HEK293 (cell line): Measurements from ENCODE around the gene XIRP1.

ENCODE experiments used
- CTCF ChIA-PET: fragments of 350-600 bp; formaldehyde crosslinking; extraction: SDS; loops from one replicate; lab custom pipeline; 2021; ENCODE audit warnings: antibody characterized with exemption; lab: Yijun Ruan, JAX
- POLR2A ChIA-PET: fragments of 300-600 bp; formaldehyde crosslinking; extraction: SDS; loops from one replicate; lab custom pipeline; 2020; ENCODE audit warnings: antibody characterized with exemption, inconsistent platforms; lab: Yijun Ruan, JAX
- H3K27ac ChIP-seq: fragments of 200-500 bp; sonication (Bioruptor generic); 2 replicates; pipeline ENCODE4 v1.5.1; 2014; ENCODE audit warnings: low read depth, low read length, control low read depth, inconsistent platforms; ENCODE audit errors: extremely low read depth
- H3K36me3 ChIP-seq, 2 experiments: fragments of 200-500 bp in 1 of 2; sonication (Bioruptor generic) in 1 of 2; 1 replicate in 1 of 2; 2 replicates in 1 of 2; pipeline ENCODE4 v1.5.1; 2014 to 2017; ENCODE audit warnings: inconsistent platforms in 2 of 2, low read length in 2 of 2; ENCODE audit not compliant: control insufficient read depth in 2 of 2, insufficient read depth in 1 of 2
- H3K4me1 ChIP-seq: fragments of 200-500 bp; sonication (Bioruptor generic); 2 replicates; pipeline ENCODE4 v1.5.1; 2014; ENCODE audit warnings: mild to moderate bottlenecking, low read length, inconsistent platforms; ENCODE audit not compliant: control insufficient read depth, insufficient read depth
- H3K4me3 ChIP-seq: 2 replicates; pipeline ENCODE4 v1.5.1; 2011; ENCODE audit warnings: low read depth, mild to moderate bottlenecking, control low read depth, low read length, moderate library complexity
- H3K9me3 ChIP-seq: fragments of 200-500 bp; sonication (Bioruptor generic); 2 replicates; pipeline ENCODE4 v1.5.1; 2014; ENCODE audit warnings: low read depth, low read length, inconsistent platforms; ENCODE audit not compliant: control insufficient read depth, insufficient read depth
- EGR2 ChIP-seq: fragments of 450-650 bp; formaldehyde crosslinking; IDR thresholded peaks from 2 replicates; pipeline ENCODE4 v1.5.1; 2016; ENCODE audit warnings: low read depth, missing biosample characterization, missing genetic modification characterization
- KLF9 ChIP-seq: fragments of 450-650 bp; formaldehyde crosslinking; IDR thresholded peaks from 2 replicates; pipeline ENCODE4 v1.5.1; 2016; ENCODE audit warnings: missing biosample characterization, missing genetic modification characterization, low read depth
- OVOL3 ChIP-seq: fragments of 450-650 bp; formaldehyde crosslinking; IDR thresholded peaks from 2 replicates; pipeline ENCODE4 v1.5.1; 2016; ENCODE audit warnings: missing biosample characterization, missing genetic modification characterization
- PRDM10 ChIP-seq: fragments of 450-650 bp; formaldehyde crosslinking; IDR thresholded peaks from 2 replicates; pipeline ENCODE4 v1.5.1; 2016; ENCODE audit warnings: missing biosample characterization, missing genetic modification characterization
- ZBTB7A ChIP-seq: fragments of 450-650 bp; formaldehyde crosslinking; IDR thresholded peaks from 2 replicates; pipeline ENCODE4 v1.5.1; 2016; ENCODE audit warnings: low read depth, missing biosample characterization, missing genetic modification characterization
- ZFP69B ChIP-seq: fragments of 450-650 bp; formaldehyde crosslinking; IDR thresholded peaks from 2 replicates; pipeline ENCODE4 v1.5.1; 2016; ENCODE audit warnings: missing biosample characterization, missing genetic modification characterization
- ZIC2 ChIP-seq: fragments of 450-650 bp; formaldehyde crosslinking; IDR thresholded peaks from 2 replicates; pipeline ENCODE4 v1.5.1; 2016; ENCODE audit warnings: missing biosample characterization, missing genetic modification characterization
- ZNF114 ChIP-seq: fragments of 450-650 bp; formaldehyde crosslinking; IDR thresholded peaks from 2 replicates; pipeline ENCODE4 v1.5.0; 2017; ENCODE audit warnings: missing biosample characterization, missing genetic modification characterization
- ZNF292 ChIP-seq: fragments of 450-650 bp; formaldehyde crosslinking; IDR thresholded peaks from 2 replicates; pipeline ENCODE4 v1.5.1; 2016; ENCODE audit warnings: low read depth, missing biosample characterization, missing genetic modification characterization, borderline replicate concordance
- ZNF416 ChIP-seq: fragments of 450-650 bp; formaldehyde crosslinking; IDR thresholded peaks from 2 replicates; pipeline ENCODE4 v1.5.1; 2016; ENCODE audit warnings: missing biosample characterization, missing genetic modification characterization
- ZNF48 ChIP-seq: fragments of 450-650 bp; formaldehyde crosslinking; IDR thresholded peaks from 2 replicates; pipeline ENCODE4 v1.5.1; 2016; ENCODE audit warnings: missing biosample characterization, missing genetic modification characterization
- ZNF549 ChIP-seq: fragments of 450-650 bp; IDR thresholded peaks from 2 replicates; pipeline ENCODE4 v1.5.1; 2018; ENCODE audit warnings: missing biosample characterization, missing genetic modification characterization, mild to moderate bottlenecking, inconsistent platforms, moderate library complexity
- ZNF596 ChIP-seq: fragments of 450-650 bp; IDR thresholded peaks from 2 replicates; pipeline ENCODE4 v1.5.0; 2018; ENCODE audit warnings: missing biosample characterization, mild to moderate bottlenecking, missing genetic modification characterization, moderate library complexity
- ZNF654 ChIP-seq: fragments of 450-650 bp; formaldehyde crosslinking; IDR thresholded peaks from 2 replicates; pipeline ENCODE4 v1.5.1; 2016; ENCODE audit warnings: low read depth, missing biosample characterization, missing genetic modification characterization
- ZNF660 ChIP-seq: fragments of 450-650 bp; IDR thresholded peaks from 2 replicates; pipeline ENCODE4 v1.5.1; 2018; ENCODE audit warnings: missing biosample characterization, mild to moderate bottlenecking, missing genetic modification characterization
- ZNF707 ChIP-seq: fragments of 450-650 bp; formaldehyde crosslinking; IDR thresholded peaks from 2 replicates; pipeline ENCODE4 v1.5.1; 2016; ENCODE audit warnings: missing biosample characterization, missing genetic modification characterization
- ZNF843 ChIP-seq: fragments of 450-650 bp; formaldehyde crosslinking; IDR thresholded peaks from 2 replicates; pipeline ENCODE4 v1.5.1; 2016; ENCODE audit warnings: missing biosample characterization, missing genetic modification characterization
- ZSCAN16 ChIP-seq: fragments of 450-650 bp; formaldehyde crosslinking; IDR thresholded peaks from 2 replicates; pipeline ENCODE4 v1.5.1; 2016; ENCODE audit warnings: missing biosample characterization, missing genetic modification characterization
- ZSCAN23 ChIP-seq: fragments of 450-650 bp; formaldehyde crosslinking; IDR thresholded peaks from 2 replicates; pipeline ENCODE4 v1.5.1; 2016; ENCODE audit warnings: missing biosample characterization, missing genetic modification characterization
- ZSCAN4 ChIP-seq: fragments of 450-650 bp; formaldehyde crosslinking; IDR thresholded peaks from 2 replicates; pipeline ENCODE4 v1.5.1; 2017; ENCODE audit warnings: missing biosample characterization, missing genetic modification characterization

Gene XIRP1

GRCh38 chr3:39205919-39206516, 13.6 kb upstream of the XIRP1 start:
- TF ChIP-seq ZNF654 (tag by site-specific recombination) = no peak
- no peak for TF ChIP-seq ZSCAN16 (tag by site-specific recombination)
- no peak for TF ChIP-seq ZSCAN23 (tag by site-specific recombination)
- no peak for TF ChIP-seq ZNF416
- no peak for TF ChIP-seq ZIC2 (tag by site-specific recombination)
- no peak for TF ChIP-seq ZNF843 (tag by site-specific recombination)
- TF ChIP-seq EGR2 (tag by site-specific recombination) = no peak
- TF ChIP-seq KLF9 (tag by site-specific recombination) = no peak
- TF ChIP-seq ZNF596 (tag by site-specific recombination) = no peak
- TF ChIP-seq ZNF549 (tag by site-specific recombination) = no peak
- TF ChIP-seq PRDM10 (tag by site-specific recombination) = no peak
- no peak for TF ChIP-seq OVOL3 (tag by site-specific recombination)
- no peak for TF ChIP-seq ZNF48 (tag by site-specific recombination)
- TF ChIP-seq ZNF292 (tag by site-specific recombination) = no peak
- no peak for TF ChIP-seq ZSCAN4 (tag by site-specific recombination)
- TF ChIP-seq ZFP69B (tag by site-specific recombination) = no peak
- no peak for TF ChIP-seq ZBTB7A (tag by site-specific recombination)
- TF ChIP-seq ZNF707 (tag by site-specific recombination) = no peak
- TF ChIP-seq ZNF660 (tag by site-specific recombination) = no peak
- no peak overlapping the region for H3K4me3 ChIP-seq
- POLR2A ChIA-PET = no interaction called here
- no peak overlapping the region for H3K27ac ChIP-seq
- CTCF ChIA-PET = interaction anchor here (0.8 to 1.7 kb wide), 2 partner anchors 9 to 82 kb away, joined by 3 to 10 read pairs; no protein-coding TSS in a partner anchor
- no peaks in the 10 kb centered on the region for H3K36me3 ChIP-seq
- H3K9me3 ChIP-seq = no peaks in the 10 kb centered on the region
- H3K4me1 ChIP-seq = no peaks in the 10 kb centered on the region

- Histone ChIP-seq H3K9me3 (no peaks in the 10 kb centered on the region), H3K27ac (no peak overlapping the region), H3K4me3 (no peak overlapping the region), H3K4me1 (no peaks in the 10 kb centered on the region), H3K36me3 (no peaks in the 10 kb centered on the region)
- TF ChIP-seq ZNF114 (tag by site-specific recombination) (no peak), ZFP69B (tag by site-specific recombination) (no peak)
- ChIA-PET POLR2A (no interaction called here), CTCF (interaction anchor here (0.6 to 1.7 kb wide), 6 partner anchors 8 to 173 kb away, joined by 3 to 10 read pairs (median 3); no protein-coding TSS in a partner anchor)
Measured at GRCh38 chr3:39205131-39205530, 12.7 kb upstream of the XIRP1 start.
